Right lobe of liver (tissue), 4 donors: ENCODE measurements around the gene BDKRB2.

ENCODE experiments used
- CTCF ChIP-seq, 4 donors: fragments of 200-600 bp in 3 of 4; fragments of 450-650 bp in 1 of 4; IDR thresholded peaks; one replicate each; pipeline versions ENCODE4 v1.5.1 to v1.8.0; 2016 to 2022; ENCODE audit warnings: antibody characterized with exemption in 4 of 4, mild to moderate bottlenecking in 2 of 4
- POLR2A ChIP-seq: fragments of 450-650 bp; IDR thresholded peaks from one replicate; pipeline ENCODE4 v1.6.1; 2017; ENCODE audit warnings: antibody characterized with exemption, mild to moderate bottlenecking
- donor health status: DM: no; HTN: no; CAD: no.
- donor health status: DM: no; HTN: no; CAD: no.
- donor health status: DM: no; HTN: yes; CAD: no.

GRCh38 chr14:96285667-96286066 lies 81.0 kb downstream of the BDKRB2 start:
- TF ChIP-seq CTCF (IDR thresholded peaks at IDR 0.05) (no peak), POLR2A (peak; percentile 56)
